Stimulated activated CD8-positive, alpha-beta memory T cell treated with anti-CD3 and anti-CD28 coated beads, Interleukin-7, amount 100 ng/mL, for 48 hours (primary cell): ENCODE results near the gene CORO1C.
"Not testable (repeated sequence)": the region's sequence is repeated elsewhere in the genome, so short reads cannot be mapped to it uniquely, and the experiment has no call there.

Experiments
- DNase-seq, 2 donors: peaks; one replicate each; pipeline ENCODE4 v3.0.0-alpha.2; 2020; ENCODE audit warnings: low read depth in 1 of 2; ENCODE audit errors: extremely low read depth in 1 of 2

Gene CORO1C

DNA sequence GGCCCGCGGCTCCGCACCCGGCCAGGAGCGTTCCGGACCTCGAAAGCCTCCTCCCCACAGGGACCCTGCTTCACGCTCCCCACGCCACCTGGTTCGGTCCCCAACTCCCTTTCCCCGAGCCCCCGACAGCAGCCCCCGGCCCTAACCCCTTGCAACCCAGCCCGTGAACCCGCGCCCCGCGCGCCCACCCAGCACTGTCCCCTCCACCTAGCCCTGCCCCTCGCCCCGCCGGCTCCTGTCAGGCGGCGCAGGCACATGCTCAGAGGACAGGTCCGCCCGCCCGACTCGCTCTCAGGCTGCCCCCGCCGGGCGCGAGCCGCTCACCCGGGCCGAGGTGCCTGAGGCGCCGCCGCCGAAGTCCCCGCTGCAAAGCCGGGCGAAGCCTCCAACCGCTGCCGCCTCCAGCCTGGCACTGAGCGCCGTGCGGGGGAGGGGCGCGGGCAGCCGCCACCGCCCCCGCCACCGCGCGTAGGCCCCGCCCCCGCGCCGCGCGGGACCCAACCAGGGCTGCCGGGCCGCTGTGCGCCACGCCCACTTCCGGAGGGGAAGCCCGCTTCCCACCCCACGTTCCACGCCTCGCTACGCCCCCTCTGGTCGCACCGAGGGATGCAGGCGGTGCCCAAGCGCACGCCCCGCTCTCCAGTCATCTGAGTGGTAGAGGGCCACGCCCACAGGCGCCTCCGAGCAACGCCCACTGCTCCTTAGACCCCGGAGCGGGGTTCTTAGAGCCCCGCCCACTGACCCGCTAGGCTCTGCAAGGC is at the start of gene CORO1C:
CORO1C (minus strand) TSS at position 414 of the 761 bp plus-strand sequence. CDS start 30,200 bp downstream, outside the sequence.
- peak; percentile 88 to 92 for DNase-seq

DNA sequence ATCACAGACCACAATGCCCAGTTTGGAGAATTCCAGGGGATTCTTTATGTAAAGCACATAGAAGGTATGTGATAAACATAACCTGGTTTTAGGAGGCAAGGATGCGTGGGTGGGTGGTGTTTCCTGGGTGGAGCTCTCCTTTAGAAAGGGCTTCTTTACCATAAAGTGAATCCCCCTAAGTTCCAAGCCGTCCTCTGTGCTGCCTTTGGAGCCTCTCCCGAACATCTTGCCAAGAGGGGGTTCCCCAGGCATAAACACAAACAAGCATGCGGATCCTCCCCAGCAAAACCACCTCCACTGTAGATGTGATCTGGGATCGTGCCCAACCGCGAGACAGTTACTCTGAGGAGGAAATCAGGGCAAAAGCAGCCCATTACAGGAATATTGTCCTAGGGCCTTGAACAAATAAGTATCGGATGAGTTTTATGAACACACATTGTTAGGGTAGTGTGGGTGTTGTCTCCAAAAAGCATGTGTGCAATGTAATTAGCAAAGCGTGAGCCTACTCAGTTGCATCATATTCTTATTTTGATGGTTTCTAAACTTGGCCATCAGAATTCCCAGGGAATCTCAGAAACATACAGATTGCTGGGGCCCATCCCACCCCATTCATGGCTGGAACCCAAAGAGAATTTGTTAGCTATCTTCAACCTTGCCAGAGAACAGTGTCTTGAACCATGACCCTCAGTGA is 48.8 kb upstream of the CORO1C start:
- no peak for DNase-seq

DNA sequence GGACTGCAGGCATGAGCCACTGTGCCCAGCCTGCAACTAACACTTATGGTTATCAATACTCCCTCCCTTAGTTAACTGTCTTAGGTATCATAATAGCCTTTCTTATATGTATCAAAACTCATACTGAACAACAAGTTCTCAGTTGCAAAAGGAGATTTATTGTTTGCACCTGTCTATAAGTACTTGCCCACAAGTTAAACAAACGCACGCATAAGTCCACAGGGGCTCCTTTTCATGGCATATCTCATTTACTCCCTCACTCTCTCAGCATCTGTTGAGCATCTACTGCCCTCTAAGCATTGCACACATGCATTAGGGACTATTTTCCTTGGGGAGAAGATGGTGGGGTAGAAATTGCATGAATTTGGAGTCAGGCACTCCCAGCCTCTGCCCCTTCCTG is 46.7 kb upstream of the CORO1C start:
- DNase-seq: no peak

DNA sequence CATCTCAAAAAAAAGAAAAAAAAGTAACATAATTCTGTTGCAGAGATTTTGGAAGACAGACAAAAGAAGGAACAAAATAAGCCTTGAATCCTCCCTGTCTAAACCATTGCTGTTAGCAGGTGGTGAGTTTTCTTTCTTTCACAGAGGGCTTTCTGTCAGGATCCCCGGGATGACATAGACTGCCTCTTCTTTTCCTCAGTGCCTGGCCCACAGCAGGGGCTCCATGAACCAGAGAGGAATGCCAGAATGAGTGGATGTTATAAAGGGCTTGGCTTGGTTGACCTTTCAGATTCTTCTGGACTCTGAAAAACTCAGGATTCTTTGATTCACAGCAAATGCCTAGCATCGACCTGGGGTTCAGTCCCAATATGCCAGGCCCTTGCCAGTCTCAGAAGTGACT is 45.8 kb upstream of the CORO1C start:
- DNase-seq: no peak

DNA sequence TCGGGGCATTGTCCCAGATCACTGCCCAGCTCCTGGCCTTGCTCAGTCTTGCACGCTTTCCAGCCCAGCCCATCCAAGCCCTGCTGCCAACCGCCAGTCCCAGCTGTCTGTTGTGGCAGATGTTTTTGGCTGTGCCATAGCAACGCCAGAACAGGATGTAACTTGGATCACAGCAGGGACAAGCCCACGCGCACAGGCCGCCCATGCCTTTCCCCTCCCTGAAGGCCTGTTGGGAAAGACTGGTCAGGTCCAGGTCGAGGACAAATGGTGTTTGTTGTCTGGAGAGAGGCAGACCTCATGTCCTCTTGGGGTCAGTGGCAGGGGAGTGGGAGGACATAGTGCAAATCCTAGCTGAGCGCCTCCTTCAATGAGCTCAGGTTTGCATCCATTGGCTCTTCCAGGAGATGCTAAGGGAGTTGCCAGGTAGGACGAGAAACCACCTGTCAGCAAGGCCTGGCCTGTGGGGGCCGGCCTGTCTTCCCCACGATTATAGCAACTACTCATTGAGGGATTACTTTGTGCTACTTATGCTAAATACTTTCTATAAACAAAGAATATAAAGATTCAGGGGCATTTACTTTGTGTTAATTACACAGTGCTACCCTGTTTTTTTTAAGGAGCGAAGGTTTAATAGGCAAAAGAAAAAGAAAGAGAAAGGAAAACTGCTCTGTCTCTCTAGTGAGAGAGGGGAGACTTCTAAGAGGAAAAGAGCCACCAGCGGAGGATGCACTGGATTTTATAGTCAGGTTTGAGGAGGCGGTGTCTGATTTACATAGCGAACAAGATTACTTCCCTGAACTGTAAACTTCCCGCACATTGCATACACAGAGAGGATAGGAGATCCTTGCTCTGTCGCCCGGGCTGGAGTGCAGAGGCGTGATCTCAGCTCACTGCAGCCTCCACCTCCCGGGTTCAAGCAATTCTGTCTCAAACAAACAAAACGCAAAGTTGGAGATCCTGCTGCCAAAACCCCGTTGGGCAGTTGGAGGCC is 42.8 kb upstream of the CORO1C start:
- no peak for DNase-seq

DNA sequence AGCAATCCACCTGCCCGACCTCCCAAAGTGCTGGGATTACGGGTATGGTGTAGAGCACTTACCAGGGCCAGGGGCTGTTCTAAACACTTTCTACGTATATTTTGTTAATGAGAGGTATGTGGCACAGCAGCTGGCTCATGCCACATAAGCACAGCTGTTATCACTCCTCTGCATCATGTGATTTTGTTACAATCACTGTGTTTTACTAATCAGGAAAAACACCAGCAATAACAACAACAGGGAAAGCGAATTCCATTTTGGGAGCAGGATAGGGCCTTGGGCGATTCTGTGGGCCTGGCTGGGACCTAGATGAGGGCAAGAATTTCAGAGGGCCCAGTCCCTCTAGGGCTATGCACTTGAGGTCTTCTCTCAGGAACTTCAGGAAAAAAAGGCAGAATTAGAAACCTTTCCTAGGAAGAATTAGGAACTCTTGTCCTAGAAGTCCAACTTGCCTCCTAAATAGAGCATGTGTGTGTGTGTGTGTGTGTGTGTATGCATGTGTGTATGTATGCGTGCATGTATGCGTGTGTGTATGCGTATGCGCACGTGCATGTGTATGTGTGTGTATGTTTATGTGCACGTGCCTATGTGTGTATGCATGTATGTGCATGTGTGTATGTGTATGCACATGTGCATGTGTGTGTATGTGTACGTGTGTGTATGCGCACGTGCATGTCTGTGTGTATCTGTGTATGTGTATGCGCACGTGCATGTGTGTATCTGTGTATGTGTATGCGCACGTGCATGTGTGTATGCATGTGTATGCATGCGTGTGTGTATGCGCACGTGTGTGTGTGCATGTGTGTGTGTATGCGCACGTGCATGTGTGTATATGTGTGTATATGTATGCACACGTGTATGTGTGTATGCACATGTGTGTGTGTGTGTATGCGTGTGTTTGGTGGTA is 41.8 kb upstream of the CORO1C start:
- no peak for DNase-seq

DNA sequence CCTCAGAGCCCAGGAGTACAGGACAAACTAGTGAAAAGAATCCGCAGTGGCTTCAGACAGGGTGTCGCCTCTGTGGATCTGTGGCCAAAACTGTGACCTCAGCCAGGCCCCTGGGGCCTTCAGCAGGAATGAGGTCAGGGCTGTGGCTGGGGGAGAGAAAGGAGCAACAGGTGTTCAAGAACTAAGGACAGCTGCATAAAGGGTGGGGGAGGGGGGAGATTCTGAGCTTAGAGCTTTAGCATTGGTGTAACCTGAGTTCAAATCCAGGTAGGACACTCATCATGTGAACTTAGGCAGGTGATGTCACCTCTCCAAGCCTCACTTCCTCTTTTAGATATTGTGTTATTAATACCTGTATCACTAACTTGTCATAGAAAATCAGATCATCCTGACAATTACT is 40.9 kb upstream of the CORO1C start:
- DNase-seq: no peak

DNA sequence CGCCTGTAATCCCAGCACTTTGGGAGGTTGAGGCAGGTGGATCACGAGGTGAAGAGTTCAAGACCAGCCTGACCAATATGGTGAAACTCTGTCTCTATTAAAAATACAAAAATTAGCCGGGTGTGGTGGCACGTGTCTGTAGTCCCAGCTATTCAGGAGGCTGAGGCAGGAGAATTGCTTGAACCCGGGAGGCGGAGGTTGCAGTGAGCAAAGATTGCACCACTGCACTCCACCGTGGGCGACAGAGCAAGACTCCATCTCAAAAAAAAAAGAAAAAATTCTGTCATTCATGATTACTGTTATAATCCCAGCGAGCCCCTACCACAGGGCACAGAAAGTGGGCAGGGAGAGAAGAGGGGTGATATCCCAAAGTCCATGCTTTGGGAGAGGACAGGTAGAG is 40.5 kb upstream of the CORO1C start:
- DNase-seq: not testable (repeated sequence)

DNA sequence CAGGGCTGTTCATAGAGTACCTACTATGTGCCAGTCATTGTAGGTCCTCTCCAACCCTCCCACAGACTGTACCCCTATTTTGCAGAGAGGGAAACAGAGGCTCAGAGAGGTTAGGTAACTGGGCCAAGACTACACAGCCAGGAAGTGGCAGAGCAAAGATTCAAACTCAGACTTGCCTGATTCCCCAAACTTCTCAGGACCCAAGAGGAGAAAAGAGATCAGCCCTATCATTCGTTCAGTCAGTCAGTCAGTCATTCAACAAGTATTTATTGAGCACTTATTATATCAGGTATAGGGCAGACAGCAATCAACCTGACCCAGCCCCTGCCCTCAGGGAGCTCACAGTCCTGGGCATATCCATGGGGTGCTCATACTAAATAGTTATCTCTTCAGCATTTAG is 39.6 kb upstream of the CORO1C start:
- no peak for DNase-seq

DNA sequence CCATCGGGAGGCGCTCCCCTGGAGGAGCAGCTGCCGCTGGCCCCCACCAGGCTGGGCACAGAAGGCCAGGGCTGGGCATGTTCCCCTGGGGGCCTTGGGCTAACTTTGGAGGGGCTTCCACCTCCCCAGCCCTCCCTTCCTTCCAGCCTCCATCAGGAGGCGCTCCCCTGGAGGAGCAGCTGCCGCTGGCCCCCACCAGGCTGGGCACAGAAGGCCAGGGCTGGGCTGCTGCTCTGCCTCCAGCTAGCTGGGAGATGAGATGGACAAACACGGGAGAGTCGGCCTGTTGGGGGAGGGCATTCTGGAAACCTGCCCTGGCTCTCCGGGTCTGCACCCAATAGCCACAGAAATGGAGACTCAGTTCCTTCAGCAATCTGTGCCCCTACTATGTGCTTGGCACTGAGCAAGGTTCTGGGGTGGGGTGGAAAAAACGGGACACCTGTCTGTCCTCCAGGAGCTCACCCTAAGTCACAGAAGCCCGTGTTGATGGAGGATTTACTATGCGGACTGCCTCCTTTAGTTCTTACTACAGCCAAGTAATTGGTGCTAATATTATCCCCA is 39.0 kb upstream of the CORO1C start:
- DNase-seq: no peak

DNA sequence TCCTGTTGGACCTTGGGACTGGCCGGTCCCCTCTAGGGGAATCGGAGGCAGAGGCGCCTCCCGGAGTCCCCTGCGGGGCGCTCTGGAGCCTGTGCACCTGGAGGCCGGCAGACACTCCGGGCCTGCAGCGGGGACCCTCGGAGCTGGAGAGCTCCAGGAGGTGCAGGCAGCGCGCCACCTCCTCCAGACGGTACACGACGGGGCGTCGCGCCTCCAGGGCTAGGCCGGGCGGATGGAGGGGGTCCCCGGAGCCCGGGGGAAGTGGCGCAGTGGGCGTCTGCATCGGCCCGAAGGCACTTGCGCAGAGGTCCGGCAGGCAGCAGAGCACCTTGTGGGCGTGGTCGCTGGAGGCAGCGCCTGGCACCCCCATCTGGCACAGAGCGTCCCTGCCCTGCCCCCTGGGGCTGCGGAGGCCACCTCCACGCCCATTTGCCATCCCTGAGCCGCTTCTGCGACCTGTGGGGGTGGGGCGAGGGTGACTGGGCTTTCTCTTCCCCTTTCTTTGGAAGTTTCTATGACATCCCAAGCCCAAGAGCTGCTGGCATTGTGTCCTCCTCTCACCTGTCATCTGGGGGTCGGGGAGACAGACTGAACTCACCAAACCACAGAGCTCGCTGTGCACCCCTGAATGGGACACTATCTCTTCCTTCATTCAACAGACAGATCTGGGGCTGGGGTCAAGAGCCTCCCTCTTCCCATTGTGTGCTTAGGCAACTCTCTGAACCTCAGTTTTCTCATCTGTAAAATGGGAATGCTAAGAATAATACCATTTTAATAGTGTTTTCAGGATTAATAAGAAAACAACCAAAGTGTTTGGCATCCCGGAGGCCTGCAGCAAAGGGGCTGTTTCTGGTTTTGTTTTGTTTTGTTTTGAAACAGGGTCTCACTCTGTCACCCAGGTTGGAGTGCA is 37.5 kb upstream of the CORO1C start:
- peak; percentile 6 to 9 for DNase-seq

DNA sequence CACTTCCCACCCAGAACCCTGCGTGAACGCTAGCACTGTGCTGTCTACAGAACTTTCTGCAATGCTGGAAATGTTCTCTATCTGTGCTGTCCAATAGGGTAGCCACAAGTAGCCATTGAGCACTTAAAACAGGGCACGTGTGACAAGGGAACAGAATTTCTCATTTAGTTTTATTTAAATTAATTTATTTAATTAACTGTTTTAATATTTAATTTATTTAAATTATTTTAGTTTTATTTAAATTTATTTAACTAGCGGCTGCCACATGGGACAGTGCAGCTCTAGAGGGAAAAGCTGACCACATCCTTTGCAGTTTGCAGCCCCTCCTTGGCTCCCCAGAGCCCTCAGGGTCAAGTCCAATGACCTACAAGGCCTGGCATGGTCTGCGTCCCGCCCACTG is 35.0 kb upstream of the CORO1C start:
- no peak for DNase-seq

DNA sequence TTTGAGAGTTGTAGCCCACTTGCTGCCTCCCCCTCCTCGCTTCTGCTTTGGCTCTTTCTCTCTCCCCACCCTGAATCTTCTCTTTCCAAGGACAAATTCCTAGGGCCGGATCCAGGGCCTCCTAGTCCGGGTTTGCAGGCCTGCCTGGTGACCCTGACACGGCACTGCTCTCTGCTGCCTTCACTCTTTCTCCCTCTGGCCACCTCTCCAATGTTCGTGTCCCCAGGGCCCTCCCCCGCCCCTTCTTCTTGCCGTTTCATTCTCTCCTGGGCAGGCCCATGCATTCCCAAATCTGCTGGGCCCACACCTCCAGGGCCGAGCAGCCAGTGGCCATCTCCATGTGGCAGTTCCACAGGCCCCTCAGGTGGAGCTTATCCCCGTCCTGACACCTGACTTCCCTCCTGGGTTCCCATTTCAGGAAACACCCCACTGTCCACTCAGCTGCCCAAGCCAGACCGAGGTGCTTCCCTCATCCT is 34.0 kb upstream of the CORO1C start:
- no peak for DNase-seq

DNA sequence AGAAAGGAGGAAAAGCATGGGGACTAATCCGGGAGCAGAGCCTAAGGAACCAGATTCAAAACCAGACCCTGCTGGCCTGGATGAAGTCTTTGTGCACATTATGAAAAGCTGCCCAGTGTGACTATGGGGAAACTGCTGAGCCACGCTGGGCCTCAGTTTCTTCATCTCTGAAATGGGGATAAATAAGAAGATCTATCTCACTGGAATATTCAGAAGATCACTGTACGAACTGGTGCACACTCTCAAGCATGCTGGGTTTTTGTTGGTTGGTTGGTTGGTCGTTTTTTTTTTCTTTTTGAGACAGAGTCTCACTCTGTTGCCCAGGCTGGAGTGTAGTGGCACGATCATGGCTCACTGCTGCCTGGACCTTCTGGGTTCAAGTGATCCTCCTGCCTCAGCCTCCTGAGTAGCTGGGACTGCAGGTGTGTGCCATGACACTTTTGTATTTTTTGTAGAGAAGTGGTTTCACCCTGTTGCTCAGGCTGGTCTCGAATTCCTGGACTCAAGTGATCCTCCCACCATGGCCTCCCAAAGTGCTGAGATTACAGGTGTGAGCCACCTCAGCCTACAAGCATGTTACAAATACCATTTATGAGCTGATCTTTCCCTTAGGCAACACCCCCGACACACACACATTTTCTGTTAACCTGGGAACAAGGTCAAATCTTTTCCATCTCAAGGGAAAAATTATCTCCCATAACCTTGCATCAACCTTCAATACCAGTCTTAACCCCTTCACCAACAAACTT is 33.4 kb upstream of the CORO1C start:
- no peak for DNase-seq

DNA sequence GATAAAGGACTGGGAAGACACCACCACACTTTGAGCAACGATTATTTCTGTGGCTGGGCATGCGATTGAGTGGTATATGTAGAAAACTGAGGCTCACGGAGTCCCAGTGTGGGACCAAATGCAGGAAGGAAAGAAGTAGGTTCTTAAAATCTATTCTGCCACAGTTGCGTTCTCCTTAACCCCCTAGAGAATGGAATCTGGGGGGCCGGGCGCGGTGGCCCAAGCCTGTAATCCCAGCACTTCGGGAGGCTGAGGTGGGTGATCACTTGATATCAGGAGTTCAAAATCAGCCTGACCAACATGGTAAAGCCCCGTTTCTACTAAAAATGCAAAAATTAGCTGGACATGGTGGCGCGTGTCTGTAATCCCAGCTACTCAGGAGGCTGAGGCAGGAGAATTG is 29.9 kb upstream of the CORO1C start:
- DNase-seq: no peak

DNA sequence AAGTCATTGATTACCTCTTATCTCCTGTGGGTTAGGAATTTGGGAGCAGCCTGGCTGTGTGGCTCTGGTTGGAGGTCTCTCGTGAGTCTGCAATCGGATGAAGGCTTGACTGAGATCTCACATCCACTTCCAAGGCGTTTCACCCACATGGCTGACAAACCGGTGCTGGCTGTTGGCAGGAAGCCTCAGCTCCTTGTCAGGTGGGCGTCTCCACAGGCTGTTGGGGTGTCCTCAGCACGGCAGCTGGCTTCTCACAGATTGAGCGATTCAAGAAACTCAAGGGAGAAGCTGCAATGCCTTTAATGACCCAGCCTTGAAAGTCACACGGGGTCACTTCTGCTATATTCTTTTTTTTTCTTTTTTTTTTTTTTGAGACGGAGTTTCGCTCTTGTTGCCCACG is 28.6 kb upstream of the CORO1C start:
- no peak for DNase-seq

DNA sequence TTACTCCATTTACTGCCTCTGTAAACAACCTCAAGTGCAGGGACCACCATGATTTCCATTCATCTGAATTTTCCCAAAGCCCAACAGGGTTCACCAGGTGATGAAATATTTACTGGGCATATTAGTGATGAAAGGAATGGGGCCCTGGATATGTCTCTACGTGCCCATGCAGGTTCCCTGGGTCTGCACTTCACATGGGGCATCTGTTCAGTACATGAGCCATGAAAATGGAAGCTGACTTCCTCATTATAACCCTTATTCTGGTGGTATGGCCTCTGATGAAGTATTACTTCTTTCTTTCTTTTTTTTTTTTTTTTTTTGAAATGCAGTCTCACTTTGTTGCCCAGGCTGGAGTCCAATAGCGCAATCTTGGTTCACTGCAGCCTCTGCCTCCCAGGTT is 26.5 kb upstream of the CORO1C start:
- no peak for DNase-seq

DNA sequence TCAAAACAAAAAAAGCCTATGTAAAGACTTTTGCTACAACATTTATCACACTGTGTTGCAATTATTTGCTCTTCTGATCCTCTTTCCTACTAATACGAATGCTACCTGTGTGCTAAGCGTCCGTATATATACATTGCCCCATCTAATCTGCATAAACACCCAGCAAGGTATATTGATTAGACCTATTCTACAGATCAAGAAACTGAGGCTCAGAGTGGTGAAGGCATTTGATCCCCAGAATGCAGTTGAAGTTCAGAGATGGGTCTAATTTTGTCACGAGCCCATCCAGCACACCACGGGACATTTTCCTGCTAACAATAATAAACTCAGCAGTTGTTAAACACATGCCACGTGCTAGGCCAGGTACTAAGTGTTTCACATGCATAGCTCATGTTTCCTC is 25.1 kb upstream of the CORO1C start:
- DNase-seq: no peak
